ENCODE results near the gene KDM4E.
"Not testable (repeated sequence)": the region's sequence is repeated elsewhere in the genome, so short reads cannot be mapped to it uniquely, and the experiment has no call there.

KDM4E gene

DNA sequence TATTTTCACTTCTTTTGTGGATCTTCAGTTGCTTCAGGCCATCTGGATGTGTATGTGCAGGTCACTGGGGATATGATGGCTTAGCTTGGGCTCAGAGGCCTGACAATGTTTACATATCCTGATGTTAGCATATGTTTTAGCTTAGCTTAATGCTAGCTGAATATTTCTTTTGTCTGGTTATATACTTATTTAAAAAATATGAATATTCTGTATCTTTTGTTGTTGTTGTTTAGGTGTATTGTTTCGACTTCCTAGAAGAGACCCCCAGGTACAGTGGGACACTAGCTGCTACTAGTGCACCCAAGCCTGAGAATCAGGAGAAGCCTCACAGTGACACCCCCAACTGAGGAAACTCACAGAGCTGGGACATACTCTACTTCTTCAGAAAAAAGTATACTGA is at the start of gene KDM4E:
Gene KDM4E (plus strand): TSS at position 301 of the 400 bp plus-strand sequence. CDS start 300 bp downstream, outside the sequence.
- DNase-seq (ENCODE audit: low read depth in 2 of 2) = no peak

- DNase-seq (ENCODE audit: low read depth in 2 of 2) = no peak
Measured at GRCh38 chr11:94975599-94975998, 49.5 kb upstream of the KDM4E start.

DNA sequence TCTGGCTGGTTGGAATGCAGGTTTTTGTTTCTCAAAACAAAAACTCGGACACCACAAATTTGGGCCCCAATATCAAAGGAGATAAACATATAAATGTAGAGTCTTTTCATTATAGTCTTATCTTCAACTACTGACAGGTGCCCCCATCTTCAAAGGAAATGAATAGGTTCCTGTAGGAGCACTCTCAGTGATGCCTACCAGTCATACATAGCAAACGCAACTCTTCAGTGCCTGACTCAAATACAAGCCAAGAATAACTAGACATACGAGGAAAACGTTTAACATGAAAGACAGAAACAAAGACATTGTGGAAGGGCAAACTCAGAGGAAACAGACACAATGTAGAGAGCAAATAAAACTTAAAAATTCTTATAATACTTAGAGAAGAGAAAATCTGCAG is 37.7 kb upstream of the KDM4E start:
- no peak for DNase-seq (ENCODE audit: low read depth in 2 of 2)

- DNase-seq (ENCODE audit: low read depth in 2 of 2) = no peak
Measured at GRCh38 chr11:94988748-94989147, 36.3 kb upstream of the KDM4E start.

GRCh38 chr11:94993400-94993943 is 31.6 kb upstream of the KDM4E start:
- DNase-seq (ENCODE audit: low read depth in 2 of 2) = no peak

DNA sequence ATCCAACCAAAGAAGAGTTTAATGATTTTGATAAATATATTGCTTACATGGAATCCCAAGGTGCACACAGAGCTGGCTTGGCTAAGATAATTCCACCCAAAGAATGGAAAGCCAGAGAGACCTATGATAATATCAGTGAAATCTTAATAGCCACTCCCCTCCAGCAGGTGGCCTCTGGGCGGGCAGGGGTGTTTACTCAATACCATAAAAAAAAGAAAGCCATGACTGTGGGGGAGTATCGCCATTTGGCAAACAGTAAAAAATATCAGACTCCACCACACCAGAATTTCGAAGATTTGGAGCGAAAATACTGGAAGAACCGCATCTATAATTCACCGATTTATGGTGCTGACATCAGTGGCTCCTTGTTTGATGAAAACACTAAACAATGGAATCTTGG is 27.6 kb upstream of the KDM4E start:
- DNase-seq (ENCODE audit: low read depth in 2 of 2) = no peak

- DNase-seq (ENCODE audit: low read depth in 2 of 2) = no peak
Measured at GRCh38 chr11:94998285-94998684, 26.8 kb upstream of the KDM4E start.

- DNase-seq (ENCODE audit: low read depth in 2 of 2) = no peak
Measured at GRCh38 chr11:95003716-95004115, 21.3 kb upstream of the KDM4E start.

- DNase-seq (ENCODE audit: low read depth in 2 of 2) = no peak
Measured at GRCh38 chr11:95005642-95006041, 19.4 kb upstream of the KDM4E start.

DNA sequence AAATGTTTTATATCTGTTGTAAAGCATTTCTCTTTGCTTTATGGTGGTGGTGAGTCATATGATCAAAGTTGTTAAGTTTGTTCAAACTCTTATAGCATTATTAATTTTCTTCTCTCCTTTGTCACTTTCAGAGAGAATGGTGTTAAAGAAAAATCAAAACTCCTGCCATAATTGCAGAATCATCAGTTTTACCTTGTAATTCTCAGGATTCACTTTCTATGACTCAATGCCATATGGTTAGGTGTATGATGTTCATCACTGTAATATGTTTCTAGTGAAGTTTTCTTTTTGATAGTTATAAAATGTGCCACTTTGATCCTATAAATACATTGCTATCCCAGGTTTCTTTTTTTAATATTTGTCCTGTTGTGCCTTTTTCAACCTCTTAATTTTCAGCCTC is 13.7 kb upstream of the KDM4E start:
- DNase-seq (ENCODE audit: low read depth in 2 of 2) = no peak

DNA sequence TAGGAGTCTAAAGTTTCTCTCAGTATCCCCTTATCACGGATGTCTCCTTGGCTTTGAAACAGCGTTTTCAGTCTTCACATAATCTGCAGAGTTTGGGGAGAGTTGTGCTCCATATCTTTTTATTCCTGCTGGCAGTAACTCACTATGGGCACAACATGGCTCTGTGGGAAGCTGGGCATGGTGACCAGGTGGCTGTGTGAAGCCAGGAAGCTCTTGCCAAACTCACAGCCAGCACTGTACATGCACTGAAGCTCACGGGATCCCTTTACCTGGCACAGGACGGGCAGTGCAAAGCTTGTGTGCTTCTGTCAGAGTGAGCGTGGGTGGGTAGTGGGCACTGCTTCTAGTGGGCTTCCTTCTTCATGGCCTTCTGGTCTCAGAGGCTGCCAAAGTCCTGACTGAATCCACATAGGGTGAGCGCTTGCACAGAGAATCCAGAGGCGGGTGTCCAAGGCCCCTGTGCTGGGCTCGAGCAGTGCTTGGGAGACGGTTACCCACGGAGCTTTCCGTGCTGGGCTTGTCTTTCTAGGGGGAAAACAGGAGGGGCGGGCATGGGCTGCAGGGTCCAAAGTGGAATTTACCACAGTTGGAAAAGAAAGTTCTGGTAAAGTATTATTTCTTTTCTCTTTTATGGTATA is 10.8 kb upstream of the KDM4E start:
- no peak for DNase-seq (ENCODE audit: low read depth in 2 of 2)

DNA sequence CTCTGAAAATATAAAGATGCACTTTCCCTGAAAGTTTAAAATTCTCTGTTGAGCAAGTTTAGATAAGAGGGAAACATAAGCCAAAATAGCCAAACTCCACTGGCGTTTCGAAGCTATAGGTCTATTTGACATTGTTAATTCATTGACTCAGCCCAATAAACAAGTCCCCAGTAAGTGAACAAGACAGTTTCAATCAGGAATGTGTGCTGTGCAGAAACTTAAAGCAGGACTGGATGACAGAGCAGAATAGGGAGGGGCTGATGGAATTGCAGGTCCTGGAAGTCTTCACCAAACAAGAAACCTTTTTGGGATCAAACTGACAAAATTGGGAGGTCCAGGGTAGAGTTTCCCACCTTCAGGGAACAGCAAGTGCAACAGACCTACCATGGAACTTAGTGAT is 8.9 kb upstream of the KDM4E start:
- DNase-seq (ENCODE audit: low read depth in 2 of 2) = no peak

GRCh38 chr11:95021468-95021867 is 3.6 kb upstream of the KDM4E start:
- not testable (repeated sequence) for DNase-seq (ENCODE audit: low read depth in 2 of 2)

GRCh38 chr11:95025594-95025993 is 536 bp downstream of the KDM4E start:
- not testable (repeated sequence) for DNase-seq (ENCODE audit: low read depth in 2 of 2)

- DNase-seq (ENCODE audit: low read depth in 2 of 2) = no peak
Measured at GRCh38 chr11:95028357-95028756, 3.3 kb downstream of the KDM4E start.

DNA sequence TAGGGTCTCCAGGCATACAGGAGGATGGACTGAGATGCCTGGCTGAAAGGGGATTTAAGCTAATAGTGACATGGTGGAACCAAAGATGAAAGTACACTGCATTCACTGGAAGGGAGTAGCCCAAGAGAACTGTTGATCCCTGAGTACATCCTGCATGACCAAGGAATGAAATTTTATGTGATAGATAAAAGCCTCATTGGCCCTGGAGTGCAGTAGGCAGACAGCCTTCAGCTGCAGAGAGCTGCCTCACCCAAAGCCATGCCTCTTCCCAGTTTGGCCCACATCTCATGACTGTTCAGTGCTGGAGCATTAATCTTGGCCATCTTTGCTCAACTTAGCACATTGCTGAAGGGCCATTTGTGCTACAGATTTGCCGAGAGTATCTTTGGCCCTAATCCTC is 8.0 kb downstream of the KDM4E start:
- DNase-seq (ENCODE audit: low read depth in 2 of 2) = no peak

GRCh38 chr11:95035316-95035715 is 10.3 kb downstream of the KDM4E start:
- DNase-seq (ENCODE audit: low read depth in 2 of 2) = no peak

- DNase-seq (ENCODE audit: low read depth in 2 of 2) = not testable (repeated sequence)
Measured at GRCh38 chr11:95037356-95038035, 12.4 kb downstream of the KDM4E start.

DNA sequence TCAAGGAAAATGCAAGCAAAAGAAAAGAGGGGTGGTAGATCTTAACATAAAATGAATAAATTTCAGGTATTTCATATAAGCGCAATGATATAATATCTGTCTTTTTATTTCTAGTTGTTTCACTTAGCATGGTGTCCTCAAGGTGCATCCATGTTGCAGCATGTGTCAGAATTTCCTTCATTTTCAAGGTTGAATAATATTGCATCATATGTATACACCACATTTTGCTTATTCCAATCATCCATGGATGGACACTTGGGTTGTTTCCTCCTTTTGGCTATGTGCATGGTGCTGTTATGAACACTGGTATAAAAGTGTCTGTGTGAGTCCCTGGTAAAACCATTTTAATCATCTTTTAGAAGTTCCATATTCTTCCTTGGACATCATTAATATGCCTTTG is 17.2 kb downstream of the KDM4E start:
- no peak for DNase-seq (ENCODE audit: low read depth in 2 of 2)

- no peak for DNase-seq (ENCODE audit: low read depth in 2 of 2)
Measured at GRCh38 chr11:95042906-95043305, 17.8 kb downstream of the KDM4E start.

DNA sequence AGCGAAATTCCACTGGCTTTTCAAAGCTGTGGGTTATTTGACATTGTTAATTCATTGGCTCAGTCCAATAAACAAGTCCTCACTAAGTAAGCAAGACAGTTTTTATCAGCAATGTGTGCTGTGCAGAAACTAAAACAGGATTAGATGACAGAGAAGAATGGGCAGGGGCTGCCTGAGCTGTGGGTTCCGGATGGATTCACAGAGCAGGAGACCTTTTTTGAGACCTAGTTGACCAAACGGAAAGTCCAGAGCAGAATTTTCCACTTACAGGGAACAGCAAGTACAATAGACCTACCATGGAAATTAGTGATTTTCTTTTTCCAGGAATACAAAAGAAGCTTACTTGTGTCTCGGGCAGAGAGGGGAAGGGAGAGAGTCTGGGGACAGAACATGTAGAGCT is 19.0 kb downstream of the KDM4E start:
- DNase-seq (ENCODE audit: low read depth in 2 of 2) = no peak

- no peak for DNase-seq (ENCODE audit: low read depth in 2 of 2)
Measured at GRCh38 chr11:95045812-95046211, 20.8 kb downstream of the KDM4E start.

- DNase-seq (ENCODE audit: low read depth in 2 of 2) = not testable (repeated sequence)
Measured at GRCh38 chr11:95049122-95049521, 24.1 kb downstream of the KDM4E start, which contains the start of gene KDM4F. KDM4F (plus strand) TSS chr11:95049422.

Measured in activated CD4-positive, alpha-beta T cell treated with anti-CD3 and anti-CD28 coated beads for 24 hours (primary cell).